ENCODE measurements around the gene PRR19. TPM values are rescaled to one million over a fixed set of nuclear protein-coding genes. Genes with fewer than 3 reads are reported as not detected.

The PRR19 gene
- total RNA-seq, 2 experiments from 2014 or later = 0.38 to 0.49 TPM

DNA sequence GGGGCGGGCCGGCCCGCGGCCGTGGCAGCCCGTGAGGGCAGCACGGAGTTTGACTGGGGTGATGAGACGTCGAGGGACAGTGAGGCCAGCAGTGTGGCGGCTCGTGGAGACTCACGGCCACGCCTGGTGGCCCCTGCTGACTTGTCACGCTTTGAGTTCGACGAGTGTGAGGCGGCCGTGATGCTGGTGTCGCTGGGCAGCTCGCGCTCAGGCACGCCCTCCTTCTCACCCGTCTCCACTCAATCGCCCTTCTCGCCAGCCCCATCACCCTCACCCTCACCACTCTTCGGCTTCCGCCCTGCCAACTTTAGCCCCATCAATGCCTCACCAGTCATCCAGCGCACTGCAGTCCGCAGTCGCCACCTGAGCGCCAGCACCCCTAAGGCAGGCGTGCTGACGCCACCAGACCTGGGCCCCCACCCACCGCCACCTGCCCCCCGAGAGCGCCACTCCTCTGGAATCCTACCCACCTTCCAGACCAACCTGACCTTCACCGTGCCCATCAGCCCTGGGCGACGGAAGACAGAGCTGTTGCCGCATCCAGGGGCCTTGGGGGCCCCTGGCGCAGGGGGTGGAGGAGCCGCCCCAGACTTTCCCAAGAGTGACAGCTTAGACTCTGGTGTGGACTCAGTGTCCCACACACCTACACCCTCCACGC lies 28.4 kb upstream of the PRR19 start:
- TF ChIP-seq, protein P1, sequence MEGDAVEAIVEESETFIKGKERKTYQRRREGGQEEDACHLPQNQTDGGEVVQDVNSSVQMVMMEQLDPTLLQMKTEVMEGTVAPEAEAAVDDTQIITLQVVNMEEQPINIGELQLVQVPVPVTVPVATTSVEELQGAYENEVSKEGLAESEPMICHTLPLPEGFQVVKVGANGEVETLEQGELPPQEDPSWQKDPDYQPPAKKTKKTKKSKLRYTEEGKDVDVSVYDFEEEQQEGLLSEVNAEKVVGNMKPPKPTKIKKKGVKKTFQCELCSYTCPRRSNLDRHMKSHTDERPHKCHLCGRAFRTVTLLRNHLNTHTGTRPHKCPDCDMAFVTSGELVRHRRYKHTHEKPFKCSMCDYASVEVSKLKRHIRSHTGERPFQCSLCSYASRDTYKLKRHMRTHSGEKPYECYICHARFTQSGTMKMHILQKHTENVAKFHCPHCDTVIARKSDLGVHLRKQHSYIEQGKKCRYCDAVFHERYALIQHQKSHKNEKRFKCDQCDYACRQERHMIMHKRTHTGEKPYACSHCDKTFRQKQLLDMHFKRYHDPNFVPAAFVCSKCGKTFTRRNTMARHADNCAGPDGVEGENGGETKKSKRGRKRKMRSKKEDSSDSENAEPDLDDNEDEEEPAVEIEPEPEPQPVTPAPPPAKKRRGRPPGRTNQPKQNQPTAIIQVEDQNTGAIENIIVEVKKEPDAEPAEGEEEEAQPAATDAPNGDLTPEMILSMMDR (IDR thresholded peaks at IDR 0.05) = no peak
- Mint-ChIP-seq H3K9me3 (no peaks in the 10 kb centered on the region), H3K36me3 (ENCODE audit: low read depth) (peaks cover 13% of the 10 kb centered on the region), H3K4me1 (ENCODE audit: low read depth) (peaks cover 49% of the 10 kb centered on the region), H3K27ac (no peak overlapping the region), H3K4me3 (no peak overlapping the region), H3K27me3 (no peaks in the 10 kb centered on the region)
- intact Hi-C loops (cut with micrococcal nuclease) = no loop called here
- DNase-seq = no peak
- CTCF ChIA-PET = interaction anchor here (1.2 kb wide), 1 partner anchor 33 kb away, joined by 3 read pairs; no protein-coding TSS in a partner anchor
- ATAC-seq = no peak
- POLR2A ChIA-PET = interaction anchor here (1.1 to 4.3 kb wide), 3 partner anchors 9 to 29 kb away, joined by 3 to 31 read pairs (median 3); partner anchors contain the start of genes ERF and PAFAH1B3

DNA sequence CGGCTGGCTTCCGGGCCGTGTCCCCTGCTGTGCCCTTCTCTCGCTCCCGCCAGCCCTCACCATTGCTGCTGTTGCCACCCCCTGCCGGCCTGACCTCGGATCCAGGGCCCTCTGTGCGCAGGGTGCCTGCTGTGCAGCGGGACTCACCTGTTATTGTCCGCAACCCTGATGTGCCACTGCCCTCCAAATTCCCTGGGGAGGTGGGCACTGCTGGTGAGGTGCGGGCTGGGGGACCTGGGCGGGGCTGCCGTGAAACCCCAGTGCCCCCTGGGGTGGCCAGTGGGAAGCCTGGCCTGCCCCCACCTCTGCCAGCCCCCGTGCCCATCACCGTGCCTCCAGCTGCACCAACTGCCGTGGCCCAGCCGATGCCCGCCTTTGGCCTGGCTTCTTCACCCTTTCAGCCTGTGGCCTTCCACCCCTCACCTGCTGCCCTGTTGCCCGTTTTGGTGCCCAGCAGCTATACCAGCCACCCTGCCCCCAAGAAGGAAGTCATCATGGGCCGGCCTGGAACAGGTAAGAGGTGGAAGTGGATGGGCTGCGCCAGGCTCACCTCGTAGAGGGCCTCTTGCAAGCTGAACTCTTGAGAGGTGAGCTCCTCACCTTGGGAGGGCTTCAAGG lies 27.8 kb upstream of the PRR19 start:
- ATAC-seq = no peak
- Mint-ChIP-seq H3K9me3 (no peaks in the 10 kb centered on the region), H3K36me3 (ENCODE audit: low read depth) (peaks cover 15% of the 10 kb centered on the region), H3K27me3 (no peaks in the 10 kb centered on the region), H3K4me3 (no peak overlapping the region), H3K27ac (no peak overlapping the region), H3K4me1 (ENCODE audit: low read depth) (peaks cover 55% of the 10 kb centered on the region)
- intact Hi-C loops (cut with micrococcal nuclease) = no loop called here
- DNase-seq = no peak
- TF ChIP-seq, protein P1 (IDR thresholded peaks at IDR 0.05) = no peak
- ChIA-PET CTCF (interaction anchor here (0.6 to 1.7 kb wide), 4 partner anchors 18 to 74 kb away, joined by 3 to 4 read pairs (median 4); partner anchors contain the start of gene GSK3A), POLR2A (interaction anchor here (1.0 to 1.4 kb wide), 4 partner anchors 19 to 33 kb away, joined by 3 to 4 read pairs (median 3); partner anchors contain the start of genes ERF and PAFAH1B3)

DNA sequence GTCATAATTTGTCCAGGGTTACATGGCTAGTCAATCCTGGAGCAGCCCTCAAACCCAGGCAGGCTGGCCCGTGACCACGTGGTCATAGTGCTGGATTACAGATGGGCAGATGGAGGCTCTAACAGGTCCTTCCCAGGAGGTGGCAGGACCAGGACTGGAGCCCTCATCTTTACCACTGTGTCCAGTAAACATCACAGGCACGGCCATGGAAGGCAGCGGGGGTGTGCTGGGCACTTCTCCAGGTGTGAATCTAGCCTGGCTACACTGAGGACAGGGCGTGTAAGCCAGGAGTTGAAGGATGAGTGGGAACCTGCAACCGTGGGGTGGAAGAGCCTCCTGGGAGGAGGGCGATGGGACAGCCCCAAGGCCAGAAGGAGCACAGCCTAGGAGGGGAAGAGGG lies 26.8 kb upstream of the PRR19 start:
- Mint-ChIP-seq H3K36me3 (ENCODE audit: low read depth) (peaks cover 16% of the 10 kb centered on the region), H3K4me3 (no peak overlapping the region), H3K9me3 (no peaks in the 10 kb centered on the region), H3K4me1 (ENCODE audit: low read depth) (peaks cover 55% of the 10 kb centered on the region), H3K27ac (no peak overlapping the region), H3K27me3 (no peaks in the 10 kb centered on the region)
- CTCF ChIA-PET = interaction anchor here (1.3 to 1.7 kb wide), 2 partner anchors 19 to 32 kb away, joined by 4 read pairs; partner anchors contain the start of gene GSK3A
- DNase-seq (no peak), ATAC-seq (no peak)
- POLR2A ChIA-PET = interaction anchor here (1.0 to 1.4 kb wide), 3 partner anchors 28 to 34 kb away, joined by 3 to 4 read pairs (median 3); no protein-coding TSS in a partner anchor
- TF ChIP-seq, protein P1 (IDR thresholded peaks at IDR 0.05) = no peak
- intact Hi-C loops (cut with micrococcal nuclease) = no loop called here

DNA sequence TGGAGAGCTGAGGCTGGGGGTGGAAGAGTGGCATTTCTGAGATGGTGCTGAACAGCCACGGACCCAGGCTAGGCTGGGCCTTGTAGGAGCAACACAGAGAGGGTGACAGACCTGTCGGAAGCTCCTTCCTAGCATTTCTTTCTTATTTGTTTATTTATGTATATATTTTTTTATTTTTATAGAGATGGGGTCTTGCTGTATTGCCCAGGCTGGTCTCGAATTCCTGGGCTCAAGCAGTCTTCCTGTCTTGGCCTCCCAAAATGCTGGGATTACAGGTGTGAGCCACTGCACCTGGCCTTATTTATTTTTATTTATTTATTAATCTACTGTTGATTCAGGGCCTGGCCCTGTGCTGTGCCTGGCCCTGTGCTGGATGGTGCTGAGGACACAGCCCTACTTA lies 26.4 kb upstream of the PRR19 start:
- Mint-ChIP-seq H3K4me3 (no peak overlapping the region), H3K27me3 (no peaks in the 10 kb centered on the region), H3K27ac (no peak overlapping the region), H3K9me3 (no peaks in the 10 kb centered on the region), H3K4me1 (ENCODE audit: low read depth) (peaks cover 51% of the 10 kb centered on the region), H3K36me3 (ENCODE audit: low read depth) (peaks cover 16% of the 10 kb centered on the region)
- POLR2A ChIA-PET = interaction anchor here (1.0 to 1.4 kb wide), 2 partner anchors 29 to 30 kb away, joined by 3 to 4 read pairs; no protein-coding TSS in a partner anchor
- DNase-seq = no peak
- intact Hi-C loops (cut with micrococcal nuclease) = no loop called here
- TF ChIP-seq, protein P1 (IDR thresholded peaks at IDR 0.05) = no peak
- CTCF ChIA-PET = interaction anchor here (1.3 to 1.7 kb wide), 2 partner anchors 20 to 33 kb away, joined by 4 read pairs; partner anchors contain the start of gene GSK3A
- ATAC-seq = no peak
